ENCODE data around the gene FHIT.

FHIT gene

DNA sequence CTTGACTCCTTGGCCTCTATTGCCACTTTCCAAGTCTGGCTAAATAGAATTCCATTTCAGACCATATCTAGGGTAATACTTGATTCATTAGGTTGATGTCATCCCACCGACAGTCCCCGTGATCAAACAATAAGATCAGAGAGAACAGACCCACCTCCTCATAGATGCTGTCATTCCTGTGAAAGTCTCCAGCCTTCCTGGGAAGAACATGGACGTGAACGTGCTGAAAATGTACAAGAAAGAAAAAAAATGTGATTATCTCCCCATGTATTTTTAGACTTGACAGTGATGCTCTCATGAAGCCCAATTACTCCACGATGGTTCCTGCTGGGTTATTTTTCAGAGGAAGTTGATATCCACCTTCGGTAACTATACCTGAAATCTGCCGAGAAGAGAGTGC is 1329.1 kb downstream of the FHIT start:
- Histone ChIP-seq H3K9me3 (ENCODE audit: control insufficient read depth, low read length) (no peaks in the 10 kb centered on the region), H3K27me3 (replicated peaks; ENCODE audit: control insufficient read depth, insufficient read depth, low read length, poor library complexity, severe bottlenecking) (no peaks in the 10 kb centered on the region), H3K36me3 (ENCODE audit: control insufficient read depth, insufficient read depth, low read length) (peaks cover 3% of the 10 kb centered on the region), H3K4me3 (ENCODE audit: insufficient read depth, low read depth, low read length, poor library complexity, severe bottlenecking) (no peak overlapping the region), H3K27ac (ENCODE audit: insufficient read depth, low read length, poor library complexity, severe bottlenecking) (no peak overlapping the region), H3K4me1 (ENCODE audit: control insufficient read depth, insufficient read depth, low read length, poor library complexity, severe bottlenecking) (no peaks in the 10 kb centered on the region)
- DNase-seq, result no peak

DNA sequence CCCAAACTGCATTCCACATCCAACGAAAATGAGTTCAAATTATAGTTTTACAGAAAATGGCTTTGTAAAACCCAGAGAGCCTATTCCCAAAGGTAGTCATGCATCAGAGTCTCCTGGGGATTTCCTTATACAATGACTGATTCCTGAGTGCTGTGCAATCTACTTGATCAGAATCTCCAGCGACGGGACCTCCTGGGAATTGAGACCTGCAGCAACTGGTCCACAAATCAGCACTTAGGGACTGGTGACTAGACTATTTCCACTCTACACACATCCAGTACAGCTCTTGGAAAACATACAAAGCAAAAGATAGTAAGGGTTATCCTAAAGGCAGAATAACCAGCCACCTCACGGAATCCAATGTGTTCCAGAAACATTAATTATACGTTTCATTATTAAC is 1330.4 kb downstream of the FHIT start:
- no peaks in the 10 kb centered on the region for H3K4me1 ChIP-seq (ENCODE audit: control insufficient read depth, insufficient read depth, low read length, poor library complexity, severe bottlenecking)
- H3K27me3 ChIP-seq (replicated peaks; ENCODE audit: control insufficient read depth, insufficient read depth, low read length, poor library complexity, severe bottlenecking), result no peaks in the 10 kb centered on the region
- peaks cover 3% of the 10 kb centered on the region for H3K36me3 ChIP-seq (ENCODE audit: control insufficient read depth, insufficient read depth, low read length)
- H3K9me3 ChIP-seq (ENCODE audit: control insufficient read depth, low read length), result no peaks in the 10 kb centered on the region
- no peak overlapping the region for H3K27ac ChIP-seq (ENCODE audit: insufficient read depth, low read length, poor library complexity, severe bottlenecking)
- no peak for DNase-seq
- H3K4me3 ChIP-seq (ENCODE audit: insufficient read depth, low read depth, low read length, poor library complexity, severe bottlenecking), result no peak overlapping the region

DNA sequence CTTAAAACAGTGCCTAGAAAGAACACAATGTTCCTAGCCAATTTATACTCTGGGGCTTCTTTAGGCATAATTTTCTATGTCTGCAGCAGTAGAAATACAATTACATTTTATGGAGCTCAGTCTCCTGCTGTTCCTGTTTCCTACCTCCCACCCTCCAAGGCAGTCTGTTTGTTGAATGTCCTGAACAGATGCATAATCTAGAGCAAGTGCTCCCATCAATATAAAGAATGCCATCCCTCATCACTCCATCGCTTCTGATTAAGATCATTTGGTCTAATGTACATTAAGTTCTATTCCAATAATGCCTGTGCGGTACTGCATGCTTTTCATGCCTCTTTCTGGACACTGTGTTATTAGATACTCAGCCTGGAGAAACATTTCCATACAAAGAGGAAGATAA is 1331.7 kb downstream of the FHIT start:
- no peak for DNase-seq
- no peak overlapping the region for H3K4me3 ChIP-seq (ENCODE audit: insufficient read depth, low read depth, low read length, poor library complexity, severe bottlenecking)
- H3K36me3 ChIP-seq (ENCODE audit: control insufficient read depth, insufficient read depth, low read length), result peaks cover 3% of the 10 kb centered on the region
- no peaks in the 10 kb centered on the region for H3K9me3 ChIP-seq (ENCODE audit: control insufficient read depth, low read length)
- no peaks in the 10 kb centered on the region for H3K4me1 ChIP-seq (ENCODE audit: control insufficient read depth, insufficient read depth, low read length, poor library complexity, severe bottlenecking)
- no peak overlapping the region for H3K27ac ChIP-seq (ENCODE audit: insufficient read depth, low read length, poor library complexity, severe bottlenecking)
- no peaks in the 10 kb centered on the region for H3K27me3 ChIP-seq (replicated peaks; ENCODE audit: control insufficient read depth, insufficient read depth, low read length, poor library complexity, severe bottlenecking)

DNA sequence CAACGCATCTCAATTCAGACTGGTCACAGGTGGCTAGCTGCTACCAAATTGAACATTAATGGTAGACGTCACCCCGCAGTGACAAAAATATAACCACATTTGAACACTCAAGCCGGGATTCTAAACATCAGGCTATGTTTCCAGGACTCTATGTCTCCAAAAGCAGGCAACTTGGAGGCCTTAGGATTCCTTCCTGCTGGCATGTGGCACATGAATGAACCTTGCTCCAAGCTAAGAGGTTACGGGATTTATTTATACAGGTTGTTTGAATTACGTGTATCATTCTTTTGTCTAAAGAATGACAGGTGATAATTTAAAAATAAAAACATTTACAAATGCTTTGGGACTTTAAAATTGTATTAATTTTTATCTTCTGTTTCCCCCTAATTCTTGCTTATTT is 1337.0 kb downstream of the FHIT start:
- Histone ChIP-seq H3K4me1 (ENCODE audit: control insufficient read depth, insufficient read depth, low read length, poor library complexity, severe bottlenecking) (no peaks in the 10 kb centered on the region), H3K27me3 (replicated peaks; ENCODE audit: control insufficient read depth, insufficient read depth, low read length, poor library complexity, severe bottlenecking) (no peaks in the 10 kb centered on the region), H3K36me3 (ENCODE audit: control insufficient read depth, insufficient read depth, low read length) (no peaks in the 10 kb centered on the region), H3K4me3 (ENCODE audit: insufficient read depth, low read depth, low read length, poor library complexity, severe bottlenecking) (no peak overlapping the region), H3K9me3 (ENCODE audit: control insufficient read depth, low read length) (no peaks in the 10 kb centered on the region), H3K27ac (ENCODE audit: insufficient read depth, low read length, poor library complexity, severe bottlenecking) (no peak overlapping the region)
- no peak for DNase-seq

DNA sequence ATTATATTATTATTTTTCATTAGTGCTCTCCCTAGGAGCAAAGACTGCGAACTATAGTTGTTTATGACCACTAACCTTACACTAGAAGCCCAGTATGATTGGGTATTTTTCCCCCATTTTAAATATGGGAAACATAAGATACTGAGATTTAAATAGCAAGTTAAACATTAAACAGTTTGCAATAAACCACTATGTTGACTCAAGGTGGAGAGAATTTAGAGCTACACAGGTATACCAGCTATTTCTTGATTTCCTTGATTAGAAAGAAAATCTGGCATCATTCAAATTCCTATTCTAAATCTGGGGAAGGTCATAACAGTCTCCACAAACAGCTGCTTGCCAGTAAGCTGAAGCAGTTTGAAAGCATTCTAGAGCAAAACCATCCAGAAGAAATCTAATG is 1337.6 kb downstream of the FHIT start:
- DNase-seq, result no peak
- Histone ChIP-seq H3K36me3 (ENCODE audit: control insufficient read depth, insufficient read depth, low read length) (no peaks in the 10 kb centered on the region), H3K9me3 (ENCODE audit: control insufficient read depth, low read length) (no peaks in the 10 kb centered on the region), H3K27me3 (replicated peaks; ENCODE audit: control insufficient read depth, insufficient read depth, low read length, poor library complexity, severe bottlenecking) (no peaks in the 10 kb centered on the region), H3K4me1 (ENCODE audit: control insufficient read depth, insufficient read depth, low read length, poor library complexity, severe bottlenecking) (no peaks in the 10 kb centered on the region), H3K4me3 (ENCODE audit: insufficient read depth, low read depth, low read length, poor library complexity, severe bottlenecking) (no peak overlapping the region), H3K27ac (ENCODE audit: insufficient read depth, low read length, poor library complexity, severe bottlenecking) (no peak overlapping the region)

DNA sequence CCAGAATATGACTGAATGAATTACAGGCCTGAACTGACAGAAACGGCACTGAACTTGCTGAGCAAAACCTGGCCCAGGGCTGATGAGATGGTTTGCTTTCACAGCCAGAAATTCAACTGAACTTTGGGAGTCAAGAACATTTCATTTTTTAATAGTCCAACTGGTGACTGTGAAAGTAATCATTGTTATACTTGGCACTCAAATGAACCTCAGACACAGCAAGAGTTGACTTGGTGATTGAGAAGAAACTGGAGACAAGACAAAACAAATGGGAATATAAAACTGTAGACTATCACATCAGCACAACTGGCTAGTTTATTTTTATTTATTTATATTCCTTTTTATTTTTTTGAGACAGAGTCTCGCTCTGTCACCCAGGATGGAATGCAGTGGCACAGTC is 1342.6 kb downstream of the FHIT start:
- no peak overlapping the region for H3K4me3 ChIP-seq (ENCODE audit: insufficient read depth, low read depth, low read length, poor library complexity, severe bottlenecking)
- no peaks in the 10 kb centered on the region for H3K9me3 ChIP-seq (ENCODE audit: control insufficient read depth, low read length)
- no peak overlapping the region for H3K27ac ChIP-seq (ENCODE audit: insufficient read depth, low read length, poor library complexity, severe bottlenecking)
- no peaks in the 10 kb centered on the region for H3K4me1 ChIP-seq (ENCODE audit: control insufficient read depth, insufficient read depth, low read length, poor library complexity, severe bottlenecking)
- no peak for DNase-seq
- H3K36me3 ChIP-seq (ENCODE audit: control insufficient read depth, insufficient read depth, low read length), result no peaks in the 10 kb centered on the region
- no peaks in the 10 kb centered on the region for H3K27me3 ChIP-seq (replicated peaks; ENCODE audit: control insufficient read depth, insufficient read depth, low read length, poor library complexity, severe bottlenecking)

DNA sequence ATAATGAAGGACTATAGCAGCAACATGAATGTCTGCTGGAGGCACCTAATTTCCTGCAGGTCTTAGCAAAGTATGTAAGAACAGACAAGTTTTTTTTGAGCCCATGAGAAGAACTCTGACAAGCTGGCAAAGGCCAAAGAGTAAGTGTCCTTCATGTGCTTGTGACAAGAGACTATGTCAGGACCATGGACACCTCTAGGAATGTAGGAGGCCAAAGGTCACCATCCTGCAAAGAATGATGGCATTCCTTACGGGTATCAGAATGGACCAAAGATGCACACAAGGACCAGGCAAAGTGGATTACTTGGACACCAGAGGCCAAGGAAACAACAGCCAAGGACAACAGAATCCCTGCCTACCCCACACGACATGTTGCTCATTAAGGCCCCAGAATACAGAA is 1343.0 kb downstream of the FHIT start:
- Histone ChIP-seq H3K4me1 (ENCODE audit: control insufficient read depth, insufficient read depth, low read length, poor library complexity, severe bottlenecking) (no peaks in the 10 kb centered on the region), H3K27me3 (replicated peaks; ENCODE audit: control insufficient read depth, insufficient read depth, low read length, poor library complexity, severe bottlenecking) (no peaks in the 10 kb centered on the region), H3K9me3 (ENCODE audit: control insufficient read depth, low read length) (no peaks in the 10 kb centered on the region), H3K4me3 (ENCODE audit: insufficient read depth, low read depth, low read length, poor library complexity, severe bottlenecking) (no peak overlapping the region), H3K36me3 (ENCODE audit: control insufficient read depth, insufficient read depth, low read length) (no peaks in the 10 kb centered on the region), H3K27ac (ENCODE audit: insufficient read depth, low read length, poor library complexity, severe bottlenecking) (no peak overlapping the region)
- no peak for DNase-seq

DNA sequence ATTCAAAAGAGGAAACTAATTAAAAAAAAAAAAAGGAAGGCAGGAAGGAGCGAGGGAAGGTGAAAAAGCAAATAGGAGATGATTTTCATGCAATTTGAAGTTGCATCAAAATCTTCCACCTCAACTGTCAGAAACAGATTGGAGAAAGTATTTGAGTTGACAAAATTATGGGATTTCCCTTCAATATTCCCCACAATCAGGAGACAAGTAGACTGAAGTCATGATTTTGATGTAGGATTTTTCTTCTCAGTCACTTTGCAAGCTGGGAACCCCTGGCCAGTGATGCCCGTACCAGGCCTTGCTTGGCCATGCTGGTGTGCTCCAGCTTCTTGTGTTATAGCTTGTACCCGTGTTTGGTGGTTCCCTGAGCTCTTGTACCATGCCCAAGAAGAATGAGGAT is 1347.0 kb downstream of the FHIT start:
- Histone ChIP-seq H3K27ac (ENCODE audit: insufficient read depth, low read length, poor library complexity, severe bottlenecking) (no peak overlapping the region), H3K4me3 (ENCODE audit: insufficient read depth, low read depth, low read length, poor library complexity, severe bottlenecking) (no peak overlapping the region), H3K4me1 (ENCODE audit: control insufficient read depth, insufficient read depth, low read length, poor library complexity, severe bottlenecking) (no peaks in the 10 kb centered on the region), H3K9me3 (ENCODE audit: control insufficient read depth, low read length) (no peaks in the 10 kb centered on the region), H3K36me3 (ENCODE audit: control insufficient read depth, insufficient read depth, low read length) (no peaks in the 10 kb centered on the region), H3K27me3 (replicated peaks; ENCODE audit: control insufficient read depth, insufficient read depth, low read length, poor library complexity, severe bottlenecking) (no peaks in the 10 kb centered on the region)
- DNase-seq, result no peak

DNA sequence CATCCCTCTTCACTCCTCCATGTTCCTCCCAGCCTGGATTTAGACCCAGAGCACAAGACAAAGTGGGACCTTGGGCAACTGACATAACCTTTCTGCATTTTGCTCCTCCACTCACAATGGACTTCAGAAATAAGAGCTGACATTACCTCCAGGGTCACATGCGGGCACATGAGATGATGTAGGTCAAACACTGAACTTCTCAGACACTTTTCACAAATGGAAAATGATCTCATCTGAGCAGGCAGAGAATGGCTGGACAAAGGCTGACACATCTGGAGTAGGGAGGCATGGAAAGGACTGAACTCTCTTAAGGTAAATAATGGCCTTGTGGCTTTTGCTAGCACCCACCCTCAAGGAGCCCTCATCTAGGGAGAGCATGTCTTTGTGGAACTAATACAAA is 1352.2 kb downstream of the FHIT start:
- H3K36me3 ChIP-seq (ENCODE audit: control insufficient read depth, insufficient read depth, low read length), result no peaks in the 10 kb centered on the region
- H3K4me3 ChIP-seq (ENCODE audit: insufficient read depth, low read depth, low read length, poor library complexity, severe bottlenecking), result no peak overlapping the region

DNA sequence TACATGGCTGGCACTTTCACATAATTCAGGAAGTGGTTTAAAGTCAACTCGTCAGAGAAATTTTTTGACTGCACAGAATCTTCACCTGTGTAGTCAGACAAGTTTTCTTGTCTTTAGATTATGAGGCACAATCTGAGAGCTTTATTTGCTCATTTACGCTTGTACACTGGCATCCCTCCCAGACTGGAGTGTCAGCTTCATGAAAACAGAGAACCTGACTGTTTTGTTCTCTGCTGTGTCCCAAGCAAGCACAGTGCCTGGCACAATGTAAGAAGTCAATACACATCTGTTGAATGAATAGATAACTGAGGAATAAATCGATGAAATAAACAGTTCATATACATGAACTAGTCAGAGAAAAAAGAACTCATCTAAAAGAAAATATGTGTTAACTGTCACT is 1355.3 kb downstream of the FHIT start:
- no peaks in the 10 kb centered on the region for H3K9me3 ChIP-seq (ENCODE audit: control insufficient read depth, low read length)
- H3K36me3 ChIP-seq (ENCODE audit: control insufficient read depth, insufficient read depth, low read length), result no peaks in the 10 kb centered on the region
- no peaks in the 10 kb centered on the region for H3K27me3 ChIP-seq (replicated peaks; ENCODE audit: control insufficient read depth, insufficient read depth, low read length, poor library complexity, severe bottlenecking)
- H3K4me3 ChIP-seq (ENCODE audit: insufficient read depth, low read depth, low read length, poor library complexity, severe bottlenecking), result no peak overlapping the region
- H3K4me1 ChIP-seq (ENCODE audit: control insufficient read depth, insufficient read depth, low read length, poor library complexity, severe bottlenecking), result no peaks in the 10 kb centered on the region
- DNase-seq, result no peak
- H3K27ac ChIP-seq (ENCODE audit: insufficient read depth, low read length, poor library complexity, severe bottlenecking), result no peak overlapping the region

More for the DNA sequence above, 1352.2 kb downstream of the FHIT start:
- Histone ChIP-seq H3K27me3 (replicated peaks; ENCODE audit: control insufficient read depth, insufficient read depth, low read length, poor library complexity, severe bottlenecking) (no peaks in the 10 kb centered on the region), H3K4me1 (ENCODE audit: control insufficient read depth, insufficient read depth, low read length, poor library complexity, severe bottlenecking) (no peaks in the 10 kb centered on the region), H3K27ac (ENCODE audit: insufficient read depth, low read length, poor library complexity, severe bottlenecking) (no peak overlapping the region), H3K9me3 (ENCODE audit: control insufficient read depth, low read length) (no peaks in the 10 kb centered on the region)
- DNase-seq, result no peak
